GM19455 (cell line): Measurements from ENCODE around the gene MRPS2.
"Not testable (repeated sequence)": the region's sequence is repeated elsewhere in the genome, so short reads cannot be mapped to it uniquely, and the experiment has no call there.

Experiments
- ATAC-seq: cut with Tn5 transposase; IDR thresholded peaks from one replicate; pipeline ENCODE4 v1.9.1; 2021; ENCODE audit not compliant: unreplicated experiment

The MRPS2 gene

DNA sequence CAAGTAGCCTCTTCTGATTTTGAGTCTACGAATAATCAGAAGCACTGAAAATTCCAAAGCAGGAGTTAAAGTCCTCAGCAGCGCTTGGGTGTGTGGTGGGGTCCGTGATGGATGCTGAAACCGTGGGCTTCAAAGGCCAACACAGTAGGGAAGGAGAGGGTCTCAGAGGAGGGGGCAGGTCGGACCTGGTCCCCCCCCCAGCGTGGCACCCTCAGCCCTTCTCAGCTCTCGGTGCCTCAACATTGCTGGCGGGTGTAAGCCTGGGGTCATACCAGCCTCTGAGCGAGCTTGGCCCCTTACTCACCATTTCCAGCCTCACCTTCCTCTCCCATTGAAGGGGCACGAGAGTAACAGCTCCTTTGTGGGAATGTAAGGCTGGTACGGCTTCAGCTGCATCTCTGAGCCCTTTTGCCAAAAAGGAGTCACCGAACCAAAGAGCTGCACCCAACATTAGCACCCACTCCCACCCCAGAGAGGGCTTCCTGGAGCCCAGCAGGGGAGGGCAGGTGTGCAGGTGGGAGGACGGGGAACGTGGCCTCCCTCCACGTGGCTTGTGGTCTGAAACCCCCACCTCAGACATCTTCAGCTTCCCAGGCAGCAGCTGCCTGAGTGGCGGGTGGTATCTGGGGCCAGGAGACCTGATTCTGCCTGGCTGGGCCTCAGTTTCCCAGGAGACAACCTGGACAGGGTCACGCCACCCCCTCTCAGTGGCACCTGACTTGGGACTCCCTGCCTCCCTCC lies 14.0 kb downstream of the MRPS2 start:
- no peak for ATAC-seq

DNA sequence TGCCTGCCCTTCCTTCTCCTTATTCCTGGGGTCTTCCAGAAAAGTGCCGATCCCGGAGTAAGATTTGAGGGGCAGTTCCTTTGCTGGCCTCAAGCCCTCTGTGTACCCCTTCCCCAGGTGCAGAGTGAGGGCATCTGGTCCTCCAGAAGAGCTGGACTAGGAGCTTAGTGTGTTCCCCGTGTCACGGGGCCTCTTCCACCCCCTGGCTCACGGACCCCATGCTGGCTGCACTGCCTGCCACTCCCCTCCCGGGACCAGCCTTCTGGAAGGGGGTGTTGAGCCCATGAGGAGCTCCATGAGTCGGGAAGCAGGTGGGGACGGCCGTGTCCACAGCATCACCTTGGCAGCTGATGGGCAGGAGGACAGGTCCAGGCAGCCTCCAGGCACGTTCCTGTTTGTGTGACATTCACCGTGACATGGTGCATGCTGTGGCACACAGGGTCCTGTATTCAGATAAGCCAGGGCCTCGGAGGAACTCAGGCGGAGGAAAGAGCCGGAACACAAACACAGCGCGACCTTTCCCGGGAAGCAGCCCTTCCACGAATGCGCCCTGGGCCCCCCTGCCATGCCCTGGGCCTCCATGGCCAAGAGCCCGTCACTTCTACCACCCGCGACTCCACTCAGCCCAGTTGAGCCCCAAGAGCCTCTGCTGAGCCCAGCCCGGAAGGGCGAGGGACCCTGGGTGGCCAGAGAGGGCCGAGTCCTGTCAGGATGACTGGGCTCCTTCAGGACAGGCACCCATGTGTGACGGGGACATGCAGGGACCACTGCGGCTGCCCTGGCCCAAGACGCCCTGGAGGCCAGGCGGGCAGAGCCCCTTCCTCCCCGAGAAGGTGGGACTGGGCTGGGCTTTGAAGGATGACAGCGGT lies 14.8 kb downstream of the MRPS2 start:
- no peak for ATAC-seq

DNA sequence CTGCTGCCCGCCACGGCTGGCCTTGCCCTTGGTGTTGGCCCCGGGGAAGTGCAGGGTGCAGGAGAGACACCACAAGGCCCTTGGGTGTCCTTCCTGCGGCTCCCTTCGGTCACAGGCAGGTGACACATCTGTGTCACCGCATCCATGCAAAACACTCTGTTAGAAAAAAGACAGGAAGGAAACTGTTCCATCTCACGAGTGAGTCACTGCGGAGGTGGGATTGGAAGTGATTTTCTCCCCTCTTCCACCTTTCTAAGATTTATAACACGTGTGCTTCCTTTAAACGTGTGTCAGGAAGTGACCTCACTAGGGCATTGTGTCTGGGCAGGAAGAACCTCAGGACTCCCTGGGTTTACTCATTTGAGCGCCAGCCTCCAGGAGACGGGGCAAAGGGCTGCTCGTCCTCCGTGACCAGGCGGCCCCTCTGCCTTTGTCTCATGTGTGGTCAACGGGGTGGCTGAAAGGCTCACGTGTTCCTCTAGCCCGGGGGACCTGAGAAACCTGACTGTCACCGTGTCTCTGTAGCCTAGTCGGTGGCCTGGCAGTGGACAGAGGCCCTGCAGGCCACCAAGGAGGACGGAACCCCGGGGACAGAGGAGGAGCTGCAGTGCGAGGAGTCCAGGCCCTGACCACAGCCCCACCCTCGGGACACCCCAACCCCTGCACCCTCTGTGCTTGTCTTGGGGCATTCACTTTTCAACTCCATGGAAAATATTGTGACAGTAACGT lies 15.8 kb downstream of the MRPS2 start:
- ATAC-seq, result no peak

DNA sequence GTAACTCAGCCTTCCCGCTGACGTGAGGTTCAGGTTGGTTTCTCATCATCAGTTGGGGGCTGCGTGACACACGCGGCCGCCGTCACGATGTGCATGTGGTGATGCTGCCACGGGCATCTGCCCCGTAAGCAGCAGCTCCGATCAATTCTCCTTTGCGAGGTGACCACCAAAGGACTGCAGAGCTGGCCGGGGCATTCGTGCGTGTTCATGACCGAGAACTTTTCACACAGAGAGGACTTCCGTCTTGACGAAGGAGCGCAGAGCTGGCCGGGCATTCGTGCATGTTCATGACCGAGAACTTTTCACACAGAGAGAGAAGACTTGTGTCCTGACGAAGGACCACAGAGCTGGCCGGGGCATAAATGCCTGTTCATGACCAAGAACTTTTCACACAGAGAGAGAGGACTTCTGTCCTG lies 16.9 kb downstream of the MRPS2 start:
- ATAC-seq, result no peak

DNA sequence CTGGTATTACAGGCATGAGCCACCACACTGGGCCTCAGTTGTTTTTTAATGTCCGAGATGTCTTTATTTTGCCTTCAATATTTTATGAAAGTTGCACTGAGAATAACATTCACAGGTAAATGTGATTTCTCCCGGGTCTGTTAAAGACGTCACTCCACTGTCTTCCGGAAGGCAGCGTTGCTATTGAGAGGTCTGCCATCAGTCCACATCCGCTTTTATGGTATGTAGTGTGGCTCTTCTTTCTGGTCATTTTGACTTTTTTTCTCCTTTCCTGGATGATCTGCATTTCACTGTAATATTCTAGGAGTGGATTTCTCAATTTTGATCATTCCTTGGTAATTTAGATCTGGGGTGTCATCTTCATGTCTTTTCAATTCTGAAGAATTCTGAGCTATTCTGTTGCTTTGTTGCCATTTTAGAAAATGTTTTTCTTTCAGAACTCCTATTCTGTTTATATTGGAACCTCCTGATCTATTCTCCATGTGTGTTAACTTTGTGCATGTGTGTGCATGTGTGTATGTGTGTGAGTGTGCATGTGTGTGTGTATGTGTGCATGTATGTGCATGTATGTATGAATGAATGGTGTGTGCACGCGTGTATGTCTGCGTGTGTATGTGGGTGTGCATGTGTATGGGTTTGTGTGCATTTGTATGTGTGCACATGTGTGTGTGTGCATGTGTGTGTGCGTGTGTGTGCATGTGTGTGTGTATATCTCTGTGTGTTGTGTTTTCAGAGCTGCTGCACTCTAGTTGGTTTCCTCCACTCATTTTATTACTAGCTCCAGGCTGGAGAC lies 18.9 kb downstream of the MRPS2 start:
- ATAC-seq, result no peak

DNA sequence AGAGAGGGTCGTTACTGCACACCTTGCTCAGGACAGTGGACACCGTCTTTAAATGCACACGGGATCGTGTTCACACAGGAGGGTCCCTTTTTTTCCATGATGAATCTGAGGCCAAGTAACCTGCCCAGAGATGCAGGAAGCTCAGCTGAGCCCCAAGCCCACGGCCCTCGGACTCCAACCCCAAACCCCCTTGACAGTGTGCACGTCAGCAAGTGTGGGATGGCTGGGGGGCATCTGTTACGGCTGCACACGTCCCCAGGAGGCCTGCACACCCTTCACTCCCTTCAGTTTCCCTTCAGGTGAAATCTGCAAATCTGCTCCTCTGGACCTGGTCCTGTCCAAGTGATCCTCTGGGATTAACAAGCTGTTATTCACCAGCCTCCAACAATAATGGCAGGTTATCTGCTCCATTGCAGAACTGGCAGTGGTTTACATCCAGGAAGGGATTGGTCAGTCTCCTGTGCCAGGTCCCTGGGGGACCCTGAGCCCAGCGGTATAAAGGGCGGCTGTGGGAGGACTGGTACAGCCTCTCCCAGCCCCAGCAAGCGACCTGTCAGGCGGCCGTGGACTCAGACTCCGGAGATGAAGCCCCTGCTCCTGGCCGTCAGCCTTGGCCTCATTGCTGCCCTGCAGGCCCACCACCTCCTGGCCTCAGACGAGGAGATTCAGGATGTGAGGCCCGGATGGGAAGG lies 20.6 kb downstream of the MRPS2 start, which contains the start of gene LCN1:
TSS of gene LCN1 (plus strand) at position 525 of the 692 bp plus-strand sequence. CDS start at position 583, 58 bp downstream.
- ATAC-seq, result no peak

DNA sequence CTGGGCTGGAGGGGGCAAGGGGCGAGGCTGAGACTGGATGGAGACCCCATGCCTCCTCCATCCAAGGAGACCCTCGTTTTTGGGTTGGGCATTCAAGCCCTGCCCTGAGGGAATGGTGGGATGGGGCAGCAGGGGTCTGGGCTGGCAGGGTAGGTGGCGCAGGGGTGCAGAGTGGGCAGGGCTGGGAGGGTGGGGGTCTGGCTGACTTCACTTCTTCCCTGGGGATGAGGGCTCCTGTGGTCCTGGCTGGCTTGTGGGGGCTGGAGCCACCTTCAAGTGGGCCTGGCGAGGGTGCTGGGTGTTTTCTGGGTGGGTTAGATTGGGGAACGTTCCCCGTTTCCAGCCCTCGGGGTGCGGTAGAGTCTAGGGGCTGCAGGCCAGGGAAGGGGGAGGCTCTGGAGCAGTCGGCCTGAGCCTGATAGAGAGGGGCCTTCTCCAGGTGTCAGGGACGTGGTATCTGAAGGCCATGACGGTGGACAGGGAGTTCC lies 21.2 kb downstream of the MRPS2 start:
- no peak for ATAC-seq

DNA sequence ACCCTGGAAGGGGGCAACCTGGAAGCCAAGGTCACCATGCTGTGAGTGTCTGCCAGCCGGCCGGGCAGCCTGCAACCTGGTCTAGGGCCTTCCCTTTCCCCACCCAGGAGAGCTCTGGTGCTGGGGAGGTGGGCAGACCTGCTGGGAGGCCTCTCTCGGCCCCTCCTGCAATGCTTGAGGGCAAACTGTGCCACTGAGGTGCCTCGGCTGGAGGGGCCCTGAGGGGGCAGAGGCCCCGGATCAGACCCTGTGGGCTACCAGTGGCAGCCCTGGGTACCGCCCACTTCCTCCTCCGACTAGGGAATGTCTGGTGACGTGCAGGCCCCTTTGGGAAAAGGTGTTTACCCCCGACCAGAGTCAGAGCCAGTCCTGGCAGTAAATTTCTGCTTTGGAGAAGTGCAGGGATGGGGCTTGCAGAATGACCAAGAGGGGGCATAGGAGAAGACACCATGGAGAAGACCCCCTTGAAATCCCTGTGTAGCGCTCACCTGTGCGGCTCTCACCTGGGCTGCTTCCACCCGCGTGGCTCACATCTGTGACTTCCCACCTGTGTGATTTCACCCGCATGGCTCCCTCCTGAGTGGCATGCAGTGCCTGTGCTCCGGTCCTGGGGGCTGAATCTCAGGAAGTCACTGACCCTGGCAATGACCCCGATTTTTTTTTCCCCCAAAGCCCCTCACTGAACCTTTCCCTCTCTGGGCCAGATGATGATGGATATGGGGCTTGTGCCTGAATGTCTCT lies 21.8 kb downstream of the MRPS2 start:
- ATAC-seq, result no peak

DNA sequence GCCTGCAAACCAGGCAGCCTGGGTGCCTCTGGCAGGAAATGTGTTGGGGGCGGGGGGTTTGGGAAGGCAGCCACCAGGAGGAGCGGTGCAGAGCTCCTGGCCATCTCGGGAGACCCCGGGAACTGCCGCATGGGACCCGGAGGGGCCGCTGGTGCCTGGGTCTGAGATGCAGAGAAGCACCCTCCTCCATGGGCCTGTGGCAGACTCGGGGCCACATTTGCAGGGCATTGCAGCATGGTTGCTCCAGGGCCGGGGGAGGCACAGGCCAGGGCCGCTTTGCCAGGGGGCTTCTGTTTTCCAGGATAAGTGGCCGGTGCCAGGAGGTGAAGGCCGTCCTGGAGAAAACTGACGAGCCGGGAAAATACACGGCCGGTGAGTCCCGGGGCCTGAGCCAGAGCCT lies 22.4 kb downstream of the MRPS2 start:
- ATAC-seq, result no peak

DNA sequence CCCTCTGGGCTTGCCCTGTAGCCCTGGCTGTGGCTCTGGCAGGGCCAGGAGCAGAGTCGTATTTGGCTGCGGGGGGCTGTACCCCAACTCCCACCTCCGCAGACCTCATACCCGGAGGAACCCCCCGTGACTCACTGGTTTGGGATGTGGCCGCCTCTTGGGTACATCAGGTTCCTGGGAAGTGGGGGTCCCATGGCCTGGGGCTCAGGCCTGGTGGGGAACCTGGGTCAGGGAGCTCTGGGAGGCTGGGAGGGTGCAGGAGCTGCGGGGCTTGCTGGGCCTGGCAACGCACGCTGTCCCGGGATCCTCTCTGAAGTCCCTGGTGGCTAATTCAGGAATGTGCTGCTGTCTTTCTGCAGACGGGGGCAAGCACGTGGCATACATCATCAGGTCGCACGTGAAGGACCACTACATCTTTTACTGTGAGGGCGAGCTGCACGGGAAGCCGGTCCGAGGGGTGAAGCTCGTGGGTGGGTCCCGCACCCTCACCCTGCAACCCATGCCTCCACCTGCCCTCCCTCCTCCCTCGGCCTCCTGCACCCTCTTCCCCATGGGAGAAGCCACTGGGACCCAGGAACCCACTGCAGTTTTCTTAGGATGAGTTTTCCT lies 23.1 kb downstream of the MRPS2 start:
- ATAC-seq, result no peak

DNA sequence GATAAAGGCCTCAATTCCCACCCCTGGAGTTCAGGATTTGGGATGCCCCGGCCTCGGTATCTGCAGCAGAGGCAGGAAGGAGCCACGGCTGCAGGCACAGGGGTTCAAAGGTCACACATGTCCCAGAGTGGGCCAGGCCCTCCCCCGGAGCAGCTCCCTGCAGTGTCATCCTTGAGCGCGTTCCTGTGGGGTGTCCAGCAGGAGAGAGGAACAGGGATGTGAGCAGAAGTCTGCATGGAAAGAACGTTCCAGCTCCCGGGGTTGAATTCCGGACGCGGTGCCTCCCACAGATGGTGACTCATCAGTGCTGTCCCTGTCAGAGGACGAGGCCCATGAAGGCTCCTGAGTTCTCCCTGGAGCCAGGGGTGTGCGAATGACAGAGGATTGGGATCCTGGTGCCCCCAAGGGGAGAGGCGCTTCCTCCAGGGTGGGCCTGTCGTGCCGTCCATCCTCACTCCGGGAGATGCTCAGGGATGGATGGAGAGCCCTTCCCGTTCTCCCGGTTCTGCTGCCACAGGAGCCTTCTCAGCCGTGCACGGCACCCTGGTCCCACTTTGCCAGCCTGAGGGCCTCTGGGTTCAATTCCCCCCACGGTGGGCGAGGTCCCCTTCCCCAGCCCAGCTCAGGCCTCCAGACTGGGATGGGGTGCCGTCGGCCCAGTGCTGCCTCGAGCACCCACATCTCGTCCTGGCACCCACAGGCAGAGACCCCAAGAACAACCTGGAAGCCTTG lies 23.8 kb downstream of the MRPS2 start:
- no peak for ATAC-seq

DNA sequence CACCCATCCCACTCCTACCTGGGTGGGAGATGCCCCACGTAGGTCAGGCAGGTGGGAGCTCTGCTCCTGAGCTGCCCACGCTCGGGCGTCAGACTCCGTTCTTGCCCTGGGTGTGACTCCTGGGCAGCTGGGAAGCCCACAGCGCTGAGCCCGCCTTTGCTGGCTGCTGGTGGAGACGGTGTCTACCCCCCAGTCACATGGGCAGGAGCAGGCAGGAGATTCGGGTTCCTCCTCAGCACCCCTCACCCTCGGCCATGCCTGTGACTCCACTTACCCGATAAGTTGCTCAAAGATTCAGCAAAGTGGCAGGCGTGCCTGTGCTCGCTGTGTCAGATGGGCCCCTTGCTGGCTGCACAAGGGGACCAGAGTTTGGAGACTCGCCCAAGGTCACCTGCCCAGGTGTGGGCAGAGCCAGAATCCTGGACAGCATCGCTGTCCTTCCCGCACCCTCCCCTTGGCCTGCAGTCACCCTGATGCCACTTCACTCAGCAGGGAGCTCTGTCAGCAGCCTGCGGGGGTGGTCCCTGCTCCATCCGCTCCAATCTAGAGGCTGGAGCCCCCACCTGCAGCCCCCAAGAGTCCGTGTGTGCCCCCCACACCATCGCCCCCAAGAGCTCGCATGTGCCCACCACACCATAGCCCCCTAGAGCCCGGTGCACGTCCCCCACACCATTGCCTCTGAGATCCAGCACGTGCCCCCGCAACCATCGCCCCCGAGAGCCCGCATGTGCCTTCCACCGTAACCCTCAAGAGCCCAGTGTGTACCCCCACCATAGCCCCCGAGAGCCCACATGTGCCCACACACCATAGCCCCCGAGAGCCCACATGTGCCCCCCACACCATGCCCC lies 25.0 kb downstream of the MRPS2 start:
- no peak for ATAC-seq

DNA sequence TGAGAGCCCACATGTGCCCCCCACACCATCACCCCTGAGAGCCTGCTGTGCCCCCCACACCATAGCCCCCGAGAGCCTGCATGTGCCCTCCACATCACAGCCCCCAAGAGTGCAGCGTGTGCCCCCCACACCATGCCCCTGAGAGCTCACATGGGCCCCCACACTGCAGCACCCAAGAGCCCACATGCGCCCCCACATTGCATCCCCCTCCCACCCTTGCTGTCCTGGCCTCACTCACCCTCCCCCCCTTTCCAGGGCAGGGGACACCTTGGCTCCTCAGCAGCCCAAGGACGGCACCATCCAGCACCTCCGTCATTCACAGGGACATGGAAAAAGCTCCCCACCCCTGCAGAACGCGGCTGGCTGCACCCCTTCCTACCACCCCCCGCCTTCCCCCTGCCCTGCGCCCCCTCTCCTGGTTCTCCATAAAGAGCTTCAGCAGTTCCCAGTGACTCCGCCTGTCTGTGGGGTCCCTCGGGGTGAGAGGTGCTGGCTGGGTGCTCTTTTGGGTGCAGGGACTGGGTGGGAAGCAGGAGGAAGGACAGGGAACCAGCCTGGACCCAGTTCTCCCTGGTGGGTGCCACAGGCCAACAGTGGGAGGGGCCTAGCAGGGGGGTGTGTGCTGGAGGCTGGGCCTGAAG lies 25.7 kb downstream of the MRPS2 start:
- no peak for ATAC-seq

DNA sequence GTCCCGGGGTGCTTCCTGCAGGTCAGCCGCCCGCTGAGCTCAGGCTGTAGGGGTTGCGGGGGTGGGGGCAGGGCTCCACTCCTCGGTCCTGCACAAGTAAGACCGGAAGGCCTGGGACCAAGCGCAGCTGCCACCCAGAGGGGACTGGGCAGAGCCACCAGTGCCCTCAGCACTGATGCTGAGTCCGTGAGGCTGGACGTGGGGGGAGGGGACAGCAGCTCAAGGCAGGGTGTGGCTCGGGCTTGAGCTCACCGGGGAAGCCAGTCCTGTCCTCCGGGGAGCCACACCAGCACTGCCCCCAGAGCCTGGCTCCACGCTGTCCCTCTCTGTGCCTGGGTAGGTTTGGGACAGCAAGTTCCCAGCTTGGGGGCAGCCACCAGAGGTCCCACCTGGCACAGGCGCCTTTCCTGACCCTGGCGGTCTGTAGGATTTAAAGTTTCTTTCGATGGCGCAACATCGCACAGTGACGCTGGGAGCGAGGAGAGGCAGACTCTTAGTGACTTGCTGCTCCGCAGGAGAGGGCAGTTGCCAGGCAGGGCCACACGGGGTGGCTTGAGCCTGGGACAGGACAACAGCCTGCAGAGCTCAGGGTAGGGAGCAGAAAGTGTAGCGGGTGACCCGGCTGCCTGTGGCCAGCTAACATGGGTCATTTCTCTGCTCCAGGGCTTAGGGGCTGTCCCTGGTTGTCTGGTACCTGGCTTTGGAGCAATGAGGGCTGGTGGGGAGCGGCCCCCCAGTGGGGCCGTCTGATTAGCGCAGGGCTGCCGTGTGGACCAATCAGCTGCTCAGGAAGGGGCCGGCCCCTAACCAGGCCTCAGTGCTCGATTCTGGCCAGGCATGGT lies 26.5 kb downstream of the MRPS2 start:
- ATAC-seq, result no peak

DNA sequence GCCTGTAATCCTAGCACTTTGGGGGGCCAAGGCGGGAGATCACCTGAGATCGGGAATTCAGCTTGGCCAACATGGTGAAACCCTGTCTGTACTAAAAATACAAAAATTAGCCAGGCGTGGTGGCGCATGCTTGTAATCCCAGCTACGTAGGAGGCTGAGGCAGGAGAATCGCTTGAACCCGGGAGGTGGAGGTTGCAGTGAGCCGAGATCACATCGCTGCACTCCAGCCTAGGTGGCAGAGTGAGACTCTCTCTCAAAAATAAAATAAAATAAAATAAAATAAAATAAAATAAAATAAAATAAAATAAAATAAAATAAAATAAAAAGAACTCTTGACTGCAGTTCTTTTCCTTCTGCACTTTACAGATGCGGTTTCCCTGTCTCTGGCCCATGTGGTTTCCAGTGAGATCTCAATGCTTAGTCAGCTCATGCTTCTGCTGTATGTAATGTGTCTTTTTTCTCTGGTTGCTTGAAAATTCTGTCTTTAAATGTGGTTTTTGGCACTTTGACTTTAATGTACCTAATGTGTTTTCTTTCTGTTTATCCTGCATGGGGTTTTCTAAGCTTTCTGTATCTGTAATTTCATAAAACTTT lies 28.5 kb downstream of the MRPS2 start:
- ATAC-seq, result not testable (repeated sequence)
